Loucy (cell line): ENCODE data around the gene PUS10.

Experiments used
- CTCF ChIP-seq: fragments of 200-600 bp; sonication (generic); conservative IDR thresholded peaks from 2 replicates; pipeline ENCODE4 v1.5.1; 2014; ENCODE audit warnings: mild to moderate bottlenecking, antibody characterized with exemption, low read length
- EZH2phosphoT487 ChIP-seq: fragments of 200-600 bp; IDR thresholded peaks from 2 replicates; pipeline ENCODE4 v1.6.1; 2018; ENCODE audit warnings: antibody characterized with exemption, mild to moderate bottlenecking, moderate library complexity, borderline replicate concordance

- no peak for TF ChIP-seq EZH2phosphoT487
- no peak for TF ChIP-seq CTCF
Measured at GRCh38 chr2:60947056-60947455, 71.0 kb downstream of the PUS10 start.
